ENCODE results near the gene ECT2L.
"Not testable (repeated sequence)": the region's sequence is repeated elsewhere in the genome, so short reads cannot be mapped to it uniquely, and the experiment has no call there.

ECT2L gene

DNA sequence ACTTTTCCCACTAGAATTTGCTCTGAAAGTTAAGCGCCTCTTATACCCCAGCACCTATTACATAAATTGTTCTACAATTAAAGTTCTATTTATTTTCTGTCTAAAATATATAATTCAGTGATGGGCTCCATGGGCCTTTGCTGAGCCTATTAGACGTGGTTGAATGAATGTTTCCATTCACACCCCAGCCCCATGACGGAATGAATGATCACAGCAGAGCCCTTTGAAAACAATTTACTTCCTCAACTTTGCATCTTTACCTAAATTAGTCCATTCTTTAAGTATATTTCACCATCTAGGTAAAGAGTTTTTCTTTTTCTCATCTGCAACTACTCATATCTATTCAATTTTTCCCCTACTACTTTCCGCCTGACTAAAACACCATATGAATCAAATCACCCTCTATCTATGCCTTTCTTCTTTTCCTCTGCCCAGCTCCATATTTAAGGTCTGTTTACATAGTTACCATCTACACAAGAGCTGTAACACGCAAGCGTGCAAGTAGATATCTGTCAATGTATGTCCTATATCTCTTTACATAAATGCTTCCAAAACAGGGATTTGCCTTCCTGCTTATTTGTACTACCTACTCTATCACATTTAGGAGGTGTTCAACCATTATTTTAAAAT lies 69.7 kb downstream of the ECT2L start:
- DNase-seq, result no peak

DNA sequence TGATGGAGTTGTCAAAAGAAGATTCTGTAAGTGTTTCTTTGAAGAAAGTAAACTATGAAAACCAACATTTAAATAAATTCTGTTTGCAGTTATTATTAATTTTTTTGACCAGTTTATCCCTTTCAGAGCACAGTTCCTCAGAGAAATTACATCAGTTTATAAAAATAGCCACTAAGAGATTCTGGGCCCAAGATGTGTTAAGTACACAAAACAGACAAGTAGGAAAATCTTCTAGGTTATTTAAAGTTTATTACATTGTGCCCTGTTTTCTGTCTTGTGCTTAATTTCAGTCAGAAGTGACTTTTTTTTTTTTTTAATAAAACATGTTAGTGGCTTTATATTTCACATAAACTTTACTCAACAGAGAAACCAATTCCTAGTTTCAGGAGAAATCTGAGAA lies 72.3 kb downstream of the ECT2L start:
- no peak for DNase-seq

- no peak for DNase-seq
These were observed 73.5 kb downstream of the ECT2L start for GRCh38 chr6:138869398-138869797.

GRCh38 chr6:138873191-138873590 lies 77.3 kb downstream of the ECT2L start:
- no peak for DNase-seq

GRCh38 chr6:138882369-138883017 lies 86.6 kb downstream of the ECT2L start:
- DNase-seq, result no peak

DNA sequence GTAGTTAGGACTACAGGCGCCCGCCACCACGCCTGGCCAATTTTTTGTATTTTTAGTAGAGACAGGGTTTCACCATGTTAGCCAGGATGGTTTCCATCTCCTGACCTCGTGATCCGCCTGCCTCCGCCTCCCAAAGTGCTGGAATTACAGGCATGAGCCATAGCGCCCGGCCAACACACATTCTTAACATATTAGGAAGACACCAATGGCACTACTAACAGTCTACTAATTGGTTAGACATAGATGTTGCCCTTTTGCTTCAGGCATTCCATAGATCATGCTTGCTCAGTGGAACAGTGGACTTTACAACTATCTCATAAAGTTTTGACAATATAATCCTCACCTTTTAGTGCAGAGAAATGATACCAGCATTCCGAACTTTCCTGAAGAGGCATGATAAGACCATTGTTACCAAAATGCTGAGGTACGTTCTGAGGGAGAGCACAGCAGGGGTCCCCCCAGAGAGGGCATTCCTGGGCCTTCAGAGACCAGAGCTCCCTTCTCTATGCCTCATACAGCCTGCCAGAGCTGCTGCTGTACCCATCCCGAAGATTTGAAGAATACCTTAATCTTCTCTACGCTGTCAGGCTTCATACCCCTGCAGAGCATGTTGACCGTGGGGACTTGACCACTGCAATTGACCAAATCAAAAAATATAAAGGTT lies 89.4 kb downstream of the ECT2L start:
- no peak for DNase-seq

DNA sequence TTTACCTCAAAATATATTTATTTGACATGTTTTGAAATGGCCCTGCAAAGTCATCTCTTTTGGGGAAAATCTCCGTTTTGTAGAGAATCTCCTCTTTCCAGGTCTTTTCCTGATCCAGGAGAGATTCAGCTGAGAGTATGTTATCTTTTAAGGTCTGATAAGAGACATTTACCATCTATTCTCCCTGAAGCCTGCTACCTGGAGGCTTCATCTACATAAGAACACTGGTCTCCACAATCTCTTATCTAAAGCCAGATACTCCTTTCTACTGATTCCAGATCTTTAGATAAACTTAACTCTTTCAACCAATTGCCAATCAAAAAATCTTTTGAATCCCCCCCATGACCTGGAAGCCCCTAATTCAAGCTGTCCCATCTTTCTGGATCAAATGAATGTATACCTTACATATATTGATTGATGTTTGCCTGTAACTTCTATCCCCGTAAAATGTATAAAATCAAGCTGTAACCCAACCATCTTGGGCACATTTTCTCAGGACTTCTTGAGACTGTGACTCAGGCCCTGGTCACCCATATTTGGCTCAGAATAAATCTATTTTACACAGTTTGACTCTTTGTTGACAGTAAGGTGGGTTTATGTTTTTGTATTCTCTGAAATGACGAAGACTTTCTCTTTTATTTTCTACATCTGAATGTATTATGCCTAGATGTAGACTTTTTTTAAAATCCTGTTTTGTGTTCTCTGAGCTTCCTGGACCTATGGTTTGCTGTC lies 95.5 kb downstream of the ECT2L start:
- DNase-seq, result no peak

DNA sequence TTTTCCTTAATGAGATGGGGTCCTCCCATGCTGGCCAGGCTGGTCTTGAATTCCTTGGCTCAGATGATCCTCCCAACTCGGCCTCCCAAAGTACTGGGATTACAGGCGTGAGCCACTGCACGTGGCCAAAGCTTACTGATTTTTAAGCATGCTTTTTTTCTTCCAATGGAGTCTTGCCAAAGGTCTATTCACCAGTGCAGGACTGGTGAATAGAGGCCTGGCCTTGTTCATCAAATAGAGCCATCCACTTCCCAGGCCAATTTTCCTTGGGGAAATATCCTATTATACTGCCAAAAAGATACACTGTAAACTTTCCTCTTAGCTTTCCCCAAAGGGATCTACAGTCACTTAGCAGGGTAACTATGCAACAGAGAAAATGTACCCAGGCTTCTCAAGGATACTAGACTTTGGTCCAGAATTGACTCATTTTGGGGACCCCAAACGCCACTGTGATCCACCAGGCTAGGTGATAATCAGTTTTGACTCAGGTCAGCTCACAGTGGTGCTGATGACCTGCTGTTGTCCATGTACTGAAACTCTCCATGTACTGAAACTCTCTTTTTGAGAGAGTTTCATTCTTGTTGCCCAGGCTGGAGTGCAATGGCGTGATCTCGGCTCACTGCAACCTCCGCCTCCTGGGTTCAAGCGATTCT lies 100.3 kb downstream of the ECT2L start:
- no peak for DNase-seq

GRCh38 chr6:138897031-138897430 lies 101.1 kb downstream of the ECT2L start:
- DNase-seq, result no peak

GRCh38 chr6:138907167-138907566 lies 111.3 kb downstream of the ECT2L start:
- DNase-seq, result no peak

GRCh38 chr6:138909511-138909910 lies 113.6 kb downstream of the ECT2L start:
- DNase-seq, result no peak

DNA sequence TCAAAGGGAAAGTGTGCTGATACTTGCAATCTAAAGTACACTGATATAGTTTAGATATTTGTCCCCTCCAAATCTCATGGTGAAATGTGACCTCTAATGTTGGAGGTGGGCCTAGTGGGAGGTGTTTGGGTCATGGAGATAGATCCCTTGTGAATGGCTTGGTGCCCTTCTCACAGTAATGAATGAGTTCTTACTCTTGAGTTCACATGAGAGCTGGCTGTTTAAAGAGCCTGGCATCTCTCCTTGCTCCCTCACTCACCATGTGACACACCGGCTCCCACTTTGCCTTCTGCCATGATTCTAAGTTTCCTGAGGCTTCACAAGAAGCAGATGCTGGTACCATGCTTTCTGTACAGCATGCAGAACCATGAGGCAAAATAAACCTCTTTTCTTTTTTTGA lies 114.1 kb downstream of the ECT2L start:
- DNase-seq, result no peak

DNA sequence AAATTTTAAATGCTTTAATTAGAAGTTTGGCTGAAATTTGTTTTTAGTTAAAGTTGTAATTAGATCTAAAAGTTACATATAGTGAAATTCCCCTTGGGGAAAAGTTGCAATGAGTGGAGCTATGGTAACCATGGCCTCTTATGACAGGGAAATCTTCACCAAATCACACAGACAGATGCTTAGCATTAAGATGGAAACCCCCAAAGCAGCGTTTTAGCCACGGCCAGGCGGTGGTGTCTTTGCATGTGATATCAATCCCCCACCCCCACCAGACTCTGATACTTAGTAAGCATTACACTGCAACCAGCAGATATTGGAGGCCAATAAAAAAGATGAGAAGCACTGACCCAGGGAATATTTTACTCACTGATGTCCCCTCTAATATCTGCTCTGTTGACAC lies 116.4 kb downstream of the ECT2L start:
- no peak for DNase-seq

GRCh38 chr6:138914701-138915100 lies 118.8 kb downstream of the ECT2L start:
- DNase-seq, result no peak

DNA sequence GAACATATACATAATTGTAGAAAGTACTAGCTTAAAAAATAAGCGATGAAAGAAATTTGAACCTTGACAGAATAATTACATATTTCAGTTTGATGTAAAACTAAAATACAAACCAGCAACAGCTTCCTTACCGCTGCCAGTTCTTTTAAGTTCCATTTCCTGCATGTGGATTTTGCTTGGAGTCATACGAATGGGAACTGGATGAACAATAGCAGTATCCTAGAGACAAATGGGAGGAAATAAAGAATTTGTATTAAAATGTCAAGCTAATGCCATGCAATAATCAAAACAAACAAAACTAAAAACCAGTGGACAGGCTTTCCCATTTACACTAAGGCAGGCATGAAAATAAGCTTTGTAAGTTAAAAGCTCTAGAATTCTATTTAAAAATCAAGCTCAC lies 125.0 kb downstream of the ECT2L start:
- DNase-seq, result no peak

DNA sequence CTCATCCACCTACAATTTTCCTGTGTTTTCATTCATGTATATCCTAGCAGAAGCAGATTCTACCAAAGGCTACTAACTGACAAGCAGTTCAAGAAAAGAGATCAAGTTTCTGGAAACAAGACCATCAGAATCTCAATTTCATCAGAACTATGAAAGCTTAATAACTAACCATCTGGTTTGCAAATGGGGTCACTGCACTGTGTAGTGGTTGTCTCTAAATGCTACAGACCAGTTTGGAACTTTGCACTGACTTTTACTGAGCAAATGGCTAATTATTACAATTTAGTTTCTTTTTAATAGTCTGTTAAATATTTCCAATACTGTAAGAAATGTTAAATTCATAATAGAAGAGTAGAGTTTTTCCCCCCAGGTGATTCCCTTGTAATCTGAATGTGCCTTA lies 127.7 kb downstream of the ECT2L start:
- DNase-seq, result no peak

DNA sequence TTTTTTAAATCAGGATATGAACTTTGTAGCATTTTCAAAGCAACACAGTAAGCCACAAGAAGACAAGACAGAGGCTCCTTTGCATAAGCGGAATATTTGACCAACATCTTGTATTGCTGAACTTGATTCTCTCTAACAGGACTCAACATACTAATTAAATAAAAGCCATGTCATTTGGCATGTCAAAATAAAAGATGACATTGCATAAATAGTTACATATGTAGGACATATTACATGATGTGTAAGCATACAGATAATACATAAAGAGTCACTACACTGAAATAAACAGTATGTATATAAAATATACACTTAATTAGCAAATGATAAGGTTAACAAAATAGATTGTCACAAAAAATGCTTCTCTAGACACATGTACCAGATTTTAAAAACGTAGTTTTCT lies 129.9 kb downstream of the ECT2L start:
- no peak for DNase-seq

DNA sequence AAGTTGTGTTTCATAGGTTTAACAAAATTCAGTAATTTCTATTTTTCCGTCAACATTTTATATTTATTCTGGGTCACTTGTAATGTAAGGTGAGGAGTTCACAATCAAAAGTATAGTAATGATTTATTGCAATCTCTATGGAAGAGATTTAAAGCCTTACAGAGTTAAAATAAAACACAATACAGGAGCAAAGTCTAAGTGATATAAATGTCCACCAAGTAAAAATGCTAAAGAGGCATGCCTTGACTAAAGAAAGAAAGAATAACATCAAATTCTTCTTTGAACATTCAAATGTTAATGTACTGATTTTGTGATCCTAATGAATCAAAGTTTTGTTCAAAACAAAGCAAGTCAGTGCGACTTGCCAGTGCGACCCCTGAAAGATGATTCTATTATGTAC lies 130.7 kb downstream of the ECT2L start:
- DNase-seq, result no peak

GRCh38 chr6:138931660-138932059 lies 135.8 kb downstream of the ECT2L start:
- no peak for DNase-seq

DNA sequence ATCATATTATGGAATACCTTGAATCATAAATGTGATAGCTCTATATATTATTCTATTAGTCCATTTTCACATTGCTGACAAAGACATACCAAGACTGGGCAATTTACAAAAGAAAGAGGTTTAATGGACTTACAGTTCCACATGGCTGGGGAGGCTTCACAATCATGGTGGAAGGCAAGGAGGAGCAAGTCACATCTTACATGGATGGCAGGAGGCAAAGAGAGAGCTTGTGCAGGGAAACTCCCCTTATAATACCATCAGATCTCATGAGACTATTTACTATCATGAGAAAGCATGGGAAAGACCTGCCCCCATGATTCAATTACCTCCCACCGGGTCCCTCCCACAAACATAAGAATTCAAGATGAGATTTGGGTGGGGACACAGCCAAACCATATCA lies 141.0 kb downstream of the ECT2L start:
- DNase-seq, result not testable (repeated sequence)

DNA sequence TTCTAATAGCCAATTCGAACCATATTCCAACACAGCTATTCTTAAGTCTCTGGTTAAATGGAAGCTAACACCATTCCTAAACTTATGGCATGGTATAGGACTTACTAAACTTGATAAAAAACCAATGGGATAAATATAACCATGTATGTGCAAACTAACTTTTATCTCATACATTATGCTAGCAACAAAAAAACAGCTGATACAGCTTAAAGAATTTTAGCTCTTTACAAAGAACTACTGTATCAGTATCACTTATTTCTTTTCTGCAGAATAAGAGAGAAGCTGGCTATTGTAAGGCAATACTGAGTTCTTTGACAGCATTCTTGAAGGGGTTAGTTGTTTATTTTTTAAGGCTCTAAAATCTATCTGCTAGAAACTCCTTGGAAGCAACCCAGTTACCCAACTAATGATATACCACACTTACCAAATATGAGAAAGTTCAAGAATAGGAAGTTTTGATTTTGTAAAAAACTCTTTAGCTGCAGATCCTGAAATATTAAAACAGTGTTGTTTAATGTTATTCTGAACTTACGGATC lies 147.3 kb downstream of the ECT2L start:
- no peak for DNase-seq

- DNase-seq, result peak; percentile 3
These were observed 148.5 kb downstream of the ECT2L start for GRCh38 chr6:138944412-138944811.

GRCh38 chr6:138945354-138945753 lies 149.5 kb downstream of the ECT2L start:
- DNase-seq, result no peak
